ENCODE measurements around the gene GALNT17. TPM values are rescaled to one million over a fixed set of nuclear protein-coding genes. Genes with fewer than 3 reads are reported as not detected.
"Not testable (repeated sequence)": the region's sequence is repeated elsewhere in the genome, so short reads cannot be mapped to it uniquely, and the experiment has no call there.

The GALNT17 gene
- total RNA-seq, 4 donors from 2014 or later = 51.1 to 95.6 (median 69.8) TPM

DNA sequence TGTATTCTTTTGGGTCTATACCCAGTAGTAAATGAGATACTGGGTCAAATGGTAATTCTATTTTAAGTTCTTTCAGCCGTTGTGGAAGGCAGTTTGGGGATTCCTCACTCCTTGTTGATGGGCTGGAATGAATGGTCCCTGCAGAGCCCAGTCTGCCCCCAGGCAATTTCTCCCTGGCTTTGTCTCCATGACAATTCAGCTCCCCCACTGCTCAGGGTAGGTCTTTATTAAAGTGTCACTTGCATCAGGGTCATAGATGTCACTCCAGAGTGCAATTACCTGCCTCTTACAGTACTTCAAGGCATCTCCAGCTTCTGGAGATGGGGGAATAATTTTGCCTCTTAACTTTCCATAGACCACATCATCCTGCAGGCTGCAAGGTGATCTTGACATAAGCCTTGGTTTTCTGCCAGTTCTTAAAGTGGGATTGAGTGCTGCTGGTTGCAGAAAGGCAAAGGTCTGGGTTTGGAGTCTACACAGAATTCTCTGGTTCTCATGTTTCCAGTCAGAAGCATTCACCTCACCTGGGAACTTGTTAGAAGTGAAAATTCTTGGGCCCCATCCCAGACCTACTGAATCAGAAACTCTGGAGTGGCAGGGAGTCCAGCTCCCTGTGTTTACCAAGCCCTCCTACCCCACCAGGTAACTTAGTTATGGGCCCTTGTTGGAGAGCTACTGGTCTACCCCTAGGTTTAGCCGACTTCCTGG lies 442.4 kb downstream of the GALNT17 start:
- peaks cover 0 to 11% (median 0%) of the 10 kb centered on the region in 4 donors for H3K36me3 ChIP-seq
- H3K9me3 ChIP-seq = no peaks in the 10 kb centered on the region
- intact Hi-C loops (cut with DNase I) = no loop called here
- no peak for DNase-seq (ENCODE audit: extremely low spot score)
- no peak overlapping the region for H3K27ac ChIP-seq (replicated peaks in 1 of 4)
- TF ChIP-seq, protein P1, sequence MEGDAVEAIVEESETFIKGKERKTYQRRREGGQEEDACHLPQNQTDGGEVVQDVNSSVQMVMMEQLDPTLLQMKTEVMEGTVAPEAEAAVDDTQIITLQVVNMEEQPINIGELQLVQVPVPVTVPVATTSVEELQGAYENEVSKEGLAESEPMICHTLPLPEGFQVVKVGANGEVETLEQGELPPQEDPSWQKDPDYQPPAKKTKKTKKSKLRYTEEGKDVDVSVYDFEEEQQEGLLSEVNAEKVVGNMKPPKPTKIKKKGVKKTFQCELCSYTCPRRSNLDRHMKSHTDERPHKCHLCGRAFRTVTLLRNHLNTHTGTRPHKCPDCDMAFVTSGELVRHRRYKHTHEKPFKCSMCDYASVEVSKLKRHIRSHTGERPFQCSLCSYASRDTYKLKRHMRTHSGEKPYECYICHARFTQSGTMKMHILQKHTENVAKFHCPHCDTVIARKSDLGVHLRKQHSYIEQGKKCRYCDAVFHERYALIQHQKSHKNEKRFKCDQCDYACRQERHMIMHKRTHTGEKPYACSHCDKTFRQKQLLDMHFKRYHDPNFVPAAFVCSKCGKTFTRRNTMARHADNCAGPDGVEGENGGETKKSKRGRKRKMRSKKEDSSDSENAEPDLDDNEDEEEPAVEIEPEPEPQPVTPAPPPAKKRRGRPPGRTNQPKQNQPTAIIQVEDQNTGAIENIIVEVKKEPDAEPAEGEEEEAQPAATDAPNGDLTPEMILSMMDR (IDR thresholded peaks at IDR 0.05) = no peak
- TF ChIP-seq EP300 (IDR thresholded peaks at IDR 0.05) (no peak), POLR2AphosphoS5 (IDR thresholded peaks at IDR 0.05) (no peak), POLR2A (IDR thresholded peaks at IDR 0.05; ENCODE audit: low read depth) (no peak)
- no peak overlapping the region for H3K4me3 ChIP-seq
- 60% methylated on average over 2 of the region's 2 CpGs for WGBS
- H3K4me1 ChIP-seq = no peaks in the 10 kb centered on the region
- no peaks in the 10 kb centered on the region for H3K27me3 ChIP-seq

DNA sequence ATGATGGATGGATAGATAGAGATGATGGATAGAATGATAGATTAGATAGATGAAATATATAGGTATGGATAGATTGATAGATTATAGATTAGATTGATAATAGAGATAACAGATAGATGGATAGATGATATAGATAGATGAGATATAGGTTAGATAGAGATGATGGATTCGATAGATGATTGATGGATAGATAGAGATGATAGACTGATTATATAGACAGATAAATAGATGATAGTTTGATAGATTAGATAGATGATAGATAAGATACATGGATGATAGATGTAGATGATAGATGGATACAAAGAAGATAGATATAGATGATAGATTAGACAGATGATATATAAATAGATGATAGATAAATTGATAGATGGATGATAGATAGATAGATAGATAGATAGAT lies 448.1 kb downstream of the GALNT17 start:
- TF ChIP-seq, protein P1 (IDR thresholded peaks at IDR 0.05) = no peak
- TF ChIP-seq POLR2A (IDR thresholded peaks at IDR 0.05; ENCODE audit: low read depth) (no peak), POLR2AphosphoS5 (IDR thresholded peaks at IDR 0.05) (no peak), EP300 (IDR thresholded peaks at IDR 0.05) (no peak)
- Histone ChIP-seq H3K27me3 (no peaks in the 10 kb centered on the region), H3K36me3 (peaks cover 0 to under 1% (median 0%) of the 10 kb centered on the region in 4 donors), H3K9me3 (no peaks in the 10 kb centered on the region), H3K4me1 (no peaks in the 10 kb centered on the region), H3K27ac (replicated peaks in 1 of 4) (no peak overlapping the region), H3K4me3 (no peak overlapping the region)
- WGBS = 90% methylated on average over 1 of the region's 1 CpG
- no peak for DNase-seq (ENCODE audit: extremely low spot score)
- intact Hi-C loops (cut with DNase I) = no loop called here

DNA sequence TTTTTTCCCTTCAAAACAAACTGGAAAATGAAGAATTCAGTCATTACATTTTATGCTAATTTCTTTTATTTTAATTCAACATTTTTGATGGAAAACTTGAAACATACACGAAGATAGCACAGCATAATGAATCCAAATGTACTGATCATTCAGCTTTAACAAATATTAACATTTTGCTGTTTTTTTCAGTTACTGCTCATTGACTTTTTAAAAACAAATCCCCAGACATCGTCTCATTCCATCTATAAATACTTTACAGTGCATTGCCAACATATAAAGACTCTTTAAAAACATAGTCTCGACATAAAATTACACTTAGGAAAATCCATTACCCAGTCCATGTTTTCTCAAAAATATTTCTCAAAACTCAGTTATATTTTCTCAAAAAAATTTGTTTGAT lies 452.3 kb downstream of the GALNT17 start:
- Histone ChIP-seq H3K9me3 (peaks cover 0 to 5% (median 2%) of the 10 kb centered on the region in 4 donors), H3K36me3 (no peaks in the 10 kb centered on the region), H3K27me3 (no peaks in the 10 kb centered on the region), H3K27ac (replicated peaks in 1 of 4) (no peak overlapping the region), H3K4me1 (no peaks in the 10 kb centered on the region), H3K4me3 (no peak overlapping the region)
- no peak for DNase-seq (ENCODE audit: extremely low spot score)
- TF ChIP-seq POLR2A (IDR thresholded peaks at IDR 0.05; ENCODE audit: low read depth) = no peak
- TF ChIP-seq POLR2AphosphoS5 (IDR thresholded peaks at IDR 0.05) = no peak
- WGBS = 47% methylated on average over 3 of the region's 3 CpGs
- intact Hi-C loops (cut with DNase I) = no loop called here

DNA sequence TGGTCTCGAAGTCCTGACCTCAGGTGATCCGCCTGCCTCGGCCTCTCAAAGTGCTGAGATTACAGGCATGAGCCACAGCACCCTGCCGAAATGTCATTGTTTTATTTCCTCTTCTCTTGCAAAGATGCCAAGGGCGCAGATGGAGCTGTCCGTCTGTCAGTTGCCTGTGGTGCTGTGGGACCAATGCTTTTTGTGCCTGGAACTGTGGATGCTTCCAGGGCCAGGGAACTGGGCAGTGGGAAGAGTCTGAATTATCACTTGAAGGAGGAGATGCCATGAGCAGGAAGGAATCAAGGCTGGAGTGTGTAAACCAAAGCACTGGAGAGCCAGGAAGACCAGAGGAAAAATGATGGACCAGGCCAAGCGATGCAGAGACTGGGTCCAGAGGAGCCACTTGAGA lies 459.9 kb downstream of the GALNT17 start:
- H3K4me1 ChIP-seq = no peaks in the 10 kb centered on the region
- peaks cover 0 to 8% (median 0%) of the 10 kb centered on the region in 4 donors for H3K36me3 ChIP-seq
- peaks cover 0 to 5% (median 2%) of the 10 kb centered on the region in 4 donors for H3K9me3 ChIP-seq
- TF ChIP-seq, protein P1 (IDR thresholded peaks at IDR 0.05) = no peak
- TF ChIP-seq POLR2A (IDR thresholded peaks at IDR 0.05; ENCODE audit: low read depth) (no peak), EP300 (IDR thresholded peaks at IDR 0.05) (no peak)
- no peak overlapping the region for H3K4me3 ChIP-seq
- no peak overlapping the region for H3K27ac ChIP-seq (replicated peaks in 1 of 4)
- no peaks in the 10 kb centered on the region for H3K27me3 ChIP-seq
- intact Hi-C loops (cut with DNase I) = no loop called here
- no peak for DNase-seq (ENCODE audit: extremely low spot score)
- 99% methylated on average over 7 of the region's 7 CpGs for WGBS

DNA sequence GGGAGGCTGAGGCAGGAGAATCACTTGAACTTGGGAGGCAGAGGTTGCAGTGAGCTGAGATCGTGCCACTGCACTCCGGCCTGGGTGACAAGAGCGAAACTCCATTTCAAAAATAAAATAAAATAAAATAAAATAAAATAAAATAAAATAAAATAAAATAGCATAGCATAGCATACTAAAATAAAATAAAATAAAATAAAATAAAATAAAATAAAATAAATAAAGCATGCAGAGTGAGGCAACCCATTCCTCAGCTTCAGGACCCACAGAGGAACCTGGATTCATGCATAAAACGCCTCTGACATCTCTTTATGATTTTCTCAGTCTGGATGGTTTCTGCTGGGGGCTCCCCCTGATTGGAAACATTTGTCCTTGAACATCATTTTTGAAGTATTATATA lies 460.4 kb downstream of the GALNT17 start:
- H3K36me3 ChIP-seq; H3K27me3 ChIP-seq; H3K4me3 ChIP-seq; DNase-seq (ENCODE audit: extremely low spot score); intact Hi-C loops (cut with DNase I); H3K27ac ChIP-seq (replicated peaks in 1 of 4); H3K4me1 ChIP-seq; H3K9me3 ChIP-seq: not testable (repeated sequence)
- WGBS = 84% methylated on average over 4 of the region's 4 CpGs

DNA sequence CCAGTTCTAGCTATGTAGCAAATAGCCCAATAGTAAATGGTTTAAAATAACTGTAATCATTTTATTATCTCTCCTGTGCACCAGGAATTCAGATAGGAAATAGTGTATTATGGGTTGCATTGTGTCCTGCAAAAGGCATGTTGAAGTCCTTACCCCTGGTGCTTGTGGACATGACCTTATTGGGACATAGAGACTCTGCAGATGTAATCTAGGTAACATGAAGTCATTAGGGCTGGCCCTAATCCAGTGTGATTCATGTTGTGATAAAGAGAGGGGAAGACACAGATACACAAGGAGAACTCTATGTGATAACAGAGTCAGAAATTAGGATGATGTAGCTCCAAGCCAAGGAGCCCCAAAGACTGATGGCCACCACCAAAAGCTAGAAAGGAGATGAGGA lies 462.8 kb downstream of the GALNT17 start:
- Histone ChIP-seq H3K4me3 (no peak overlapping the region), H3K27me3 (no peaks in the 10 kb centered on the region), H3K9me3 (no peaks in the 10 kb centered on the region), H3K4me1 (no peaks in the 10 kb centered on the region), H3K36me3 (peaks cover 0 to 8% (median 0%) of the 10 kb centered on the region in 4 donors), H3K27ac (replicated peaks in 1 of 4) (no peak overlapping the region)
- TF ChIP-seq, protein P1 (IDR thresholded peaks at IDR 0.05) = no peak
- TF ChIP-seq POLR2AphosphoS5 (IDR thresholded peaks at IDR 0.05) (no peak), POLR2A (IDR thresholded peaks at IDR 0.05; ENCODE audit: low read depth) (no peak), EP300 (IDR thresholded peaks at IDR 0.05) (no peak)
- intact Hi-C loops (cut with DNase I) = no loop called here
- no peak for DNase-seq (ENCODE audit: extremely low spot score)

Measured in esophagus muscularis mucosa (tissue), 4 donors.